ENCODE data around the gene TSPAN14. TPM values are rescaled to one million over a fixed set of nuclear protein-coding genes. Genes with fewer than 3 reads are reported as not detected.

The TSPAN14 gene
- total RNA-seq, 1 donor from 2014 or later: 169 TPM

GRCh38 chr10:80408242-80409101 lies 45.6 kb upstream of the TSPAN14 start, which contains the start of gene PRXL2A:
TSS of gene PRXL2A (plus strand) at chr10:80408551. CDS start at chr10:80420468, 11,917 bp downstream.
- ATAC-seq: peak; percentile 96 to 98
- peak; percentile 90 for DNase-seq
- Histone ChIP-seq H3K9me3 (no peaks in the 10 kb centered on the region), H3K36me3 (no peaks in the 10 kb centered on the region), H3K4me3 (peak within 1 kb of the TSS; percentile 84), H3K4me1 (peaks cover 27% of the 10 kb centered on the region), H3K27ac (peak within 1 kb of the TSS; percentile 72), H3K27me3 (ENCODE audit: low read depth) (no peaks in the 10 kb centered on the region)
- intact Hi-C loops (cut with DNase I): no loop called here
- TF ChIP-seq CTCF (IDR thresholded peaks at IDR 0.05): no peak

GRCh38 chr10:80409121-80409520 lies 45.0 kb upstream of the TSPAN14 start:
- peaks cover 33% of the 10 kb centered on the region for H3K4me1 ChIP-seq
- no peaks in the 10 kb centered on the region for H3K9me3 ChIP-seq
- H3K36me3 ChIP-seq: no peaks in the 10 kb centered on the region
- no peaks in the 10 kb centered on the region for H3K27me3 ChIP-seq (ENCODE audit: low read depth)
- peak overlapping the region; percentile 84 for H3K4me3 ChIP-seq
- TF ChIP-seq CTCF (IDR thresholded peaks at IDR 0.05): no peak
- DNase-seq (no peak), ATAC-seq (no peak)
- H3K27ac ChIP-seq: peak overlapping the region; percentile 72
- intact Hi-C loops (cut with DNase I): no loop called here

- intact Hi-C loops (cut with DNase I): no loop called here
- ATAC-seq: no peak
- H3K27ac ChIP-seq: no peak overlapping the region
- H3K36me3 ChIP-seq: no peaks in the 10 kb centered on the region
- no peak overlapping the region for H3K4me3 ChIP-seq
- H3K4me1 ChIP-seq: peaks cover 40% of the 10 kb centered on the region
- no peak for TF ChIP-seq CTCF (IDR thresholded peaks at IDR 0.05)
- H3K9me3 ChIP-seq: no peaks in the 10 kb centered on the region
- H3K27me3 ChIP-seq (ENCODE audit: low read depth): no peaks in the 10 kb centered on the region
- no peak for DNase-seq
Measured at GRCh38 chr10:80410122-80410521, 44.0 kb upstream of the TSPAN14 start.

- ATAC-seq (no peak), DNase-seq (no peak)
- H3K4me1 ChIP-seq: peaks cover 46% of the 10 kb centered on the region
- no peaks in the 10 kb centered on the region for H3K27me3 ChIP-seq (ENCODE audit: low read depth)
- intact Hi-C loops (cut with DNase I): no loop called here
- no peaks in the 10 kb centered on the region for H3K9me3 ChIP-seq
- no peak overlapping the region for H3K4me3 ChIP-seq
- no peaks in the 10 kb centered on the region for H3K36me3 ChIP-seq
- no peak for TF ChIP-seq CTCF (IDR thresholded peaks at IDR 0.05)
- H3K27ac ChIP-seq: no peak overlapping the region
Measured at GRCh38 chr10:80410578-80411145, 43.4 kb upstream of the TSPAN14 start.

GRCh38 chr10:80411267-80411668 lies 42.8 kb upstream of the TSPAN14 start:
- Histone ChIP-seq H3K4me1 (peaks cover 52% of the 10 kb centered on the region), H3K36me3 (no peaks in the 10 kb centered on the region), H3K9me3 (no peaks in the 10 kb centered on the region), H3K27ac (no peak overlapping the region), H3K27me3 (ENCODE audit: low read depth) (no peaks in the 10 kb centered on the region), H3K4me3 (no peak overlapping the region)
- DNase-seq: no peak
- ATAC-seq: no peak
- intact Hi-C loops (cut with DNase I): no loop called here
- TF ChIP-seq CTCF (IDR thresholded peaks at IDR 0.05): no peak

Measured in lower lobe of right lung (tissue), 2 donors.